ENCODE measurements around the gene MISP3. TPM values are rescaled to one million over a fixed set of nuclear protein-coding genes. Genes with fewer than 3 reads are reported as not detected.

MISP3 gene
- total RNA-seq, 4 donors from 2014 or later: 1.8 to 7.8 (median 7.2) TPM

- H3K36me3 ChIP-seq: no peaks in the 10 kb centered on the region
- H3K4me1 ChIP-seq: peaks cover 0 to 61% (median 38%) of the 10 kb centered on the region in 4 donors
- 2 to 5% methylated on average over 17 to 25 of the region's 61 CpGs for WGBS, 2 donors
- DNase-seq (ENCODE audit: low spot score in 2 of 2): peak; percentile 81 to 90
- peak overlapping the region; percentile 95 to 99 (median 98) for H3K27ac ChIP-seq
- no peaks in the 10 kb centered on the region for H3K27me3 ChIP-seq
- no peaks in the 10 kb centered on the region for H3K9me3 ChIP-seq
- TF ChIP-seq POLR2A (IDR thresholded peaks at IDR 0.05) (peak; percentile 27 to 45), CTCF (IDR thresholded peaks at IDR 0.05) (no peak), EP300 (IDR thresholded peaks at IDR 0.05) (peak in 1 of 2 donors; percentile 90)
- H3K4me3 ChIP-seq: peak overlapping the region; percentile 48 to 99 (median 56)
Observed at GRCh38 chr19:14118165-14119051, 45.8 kb downstream of the MISP3 start.

GRCh38 chr19:14119146-14119545 lies 46.6 kb downstream of the MISP3 start:
- TF ChIP-seq EP300 (IDR thresholded peaks at IDR 0.05) (no peak), CTCF (IDR thresholded peaks at IDR 0.05) (no peak), POLR2A (IDR thresholded peaks at IDR 0.05) (no peak)
- Histone ChIP-seq H3K4me3 (peak overlapping the region; percentile 48 to 99 (median 56)), H3K36me3 (no peaks in the 10 kb centered on the region), H3K27me3 (no peaks in the 10 kb centered on the region), H3K4me1 (peaks cover 0 to 54% (median 31%) of the 10 kb centered on the region in 4 donors), H3K27ac (peak overlapping the region; percentile 95 to 99 (median 98)), H3K9me3 (no peaks in the 10 kb centered on the region)
- no peak for DNase-seq (ENCODE audit: low spot score in 2 of 2)
- WGBS, 2 donors: 22 to 25% methylated on average over 3 of the region's 3 CpGs

- H3K9me3 ChIP-seq: no peaks in the 10 kb centered on the region
- H3K36me3 ChIP-seq: no peaks in the 10 kb centered on the region
- no peak for DNase-seq (ENCODE audit: low spot score in 2 of 2)
- H3K27ac ChIP-seq: peak overlapping the region; percentile 95 to 99 (median 98)
- TF ChIP-seq CTCF (IDR thresholded peaks at IDR 0.05): no peak
- no peak overlapping the region for H3K4me3 ChIP-seq
- H3K4me1 ChIP-seq: peaks cover 0 to 47% (median 31%) of the 10 kb centered on the region in 4 donors
- H3K27me3 ChIP-seq: no peaks in the 10 kb centered on the region
- 83 to 86% methylated on average over 7 of the region's 7 CpGs for WGBS, 2 donors
Observed at GRCh38 chr19:14119644-14120496, 47.3 kb downstream of the MISP3 start.

- Histone ChIP-seq H3K27ac (peak overlapping the region in 3 of 4 donors; percentile 95 to 99 (median 99)), H3K4me3 (no peak overlapping the region), H3K4me1 (peaks cover 0 to 41% (median 28%) of the 10 kb centered on the region in 4 donors), H3K9me3 (no peaks in the 10 kb centered on the region), H3K36me3 (no peaks in the 10 kb centered on the region), H3K27me3 (no peaks in the 10 kb centered on the region)
- no peak for TF ChIP-seq POLR2A (IDR thresholded peaks at IDR 0.05)
- no peak for TF ChIP-seq CTCF (IDR thresholded peaks at IDR 0.05)
- TF ChIP-seq EP300 (IDR thresholded peaks at IDR 0.05): no peak
- 93 to 100% methylated on average over 7 of the region's 7 CpGs for WGBS, 2 donors
- no peak for DNase-seq (ENCODE audit: low spot score in 2 of 2)
Observed at GRCh38 chr19:14120497-14120780, 47.9 kb downstream of the MISP3 start.

- H3K4me1 ChIP-seq: peaks cover 0 to 28% (median 14%) of the 10 kb centered on the region in 4 donors
- H3K27me3 ChIP-seq: no peaks in the 10 kb centered on the region
- TF ChIP-seq CTCF (IDR thresholded peaks at IDR 0.05) (no peak), EP300 (IDR thresholded peaks at IDR 0.05) (no peak), POLR2A (IDR thresholded peaks at IDR 0.05) (no peak)
- no peak for DNase-seq (ENCODE audit: low spot score in 2 of 2)
- H3K27ac ChIP-seq: no peak overlapping the region
- H3K36me3 ChIP-seq: no peaks in the 10 kb centered on the region
- WGBS, 2 donors: 93 to 95% methylated on average over 6 of the region's 6 CpGs
- H3K9me3 ChIP-seq: no peaks in the 10 kb centered on the region
- H3K4me3 ChIP-seq: no peak overlapping the region
Observed at GRCh38 chr19:14122924-14123323, 50.3 kb downstream of the MISP3 start.
